ENCODE measurements around the gene AKAP7.

The AKAP7 gene

GRCh38 chr6:131134220-131134979 lies 867 bp upstream of the AKAP7 start:
- no peak for DNase-seq

- no peak for DNase-seq
Observed at GRCh38 chr6:131134980-131135243, 355 bp upstream of the AKAP7 start.

- no peak for DNase-seq
Observed at GRCh38 chr6:131136021-131136786, 937 bp downstream of the AKAP7 start.

GRCh38 chr6:131139599-131139998 lies 4.3 kb downstream of the AKAP7 start:
- DNase-seq: no peak

GRCh38 chr6:131143319-131143718 lies 8.1 kb downstream of the AKAP7 start:
- no peak for DNase-seq

- DNase-seq: no peak
Observed at GRCh38 chr6:131146865-131147264, 11.6 kb downstream of the AKAP7 start.

- DNase-seq: no peak
Observed at GRCh38 chr6:131156411-131156810, 21.1 kb downstream of the AKAP7 start.

GRCh38 chr6:131159578-131159977 lies 24.3 kb downstream of the AKAP7 start:
- no peak for DNase-seq

GRCh38 chr6:131160254-131160758 lies 25.0 kb downstream of the AKAP7 start:
- DNase-seq: no peak

GRCh38 chr6:131161987-131162386 lies 26.7 kb downstream of the AKAP7 start:
- no peak for DNase-seq

- DNase-seq: no peak
Observed at GRCh38 chr6:131163886-131164285, 28.6 kb downstream of the AKAP7 start.

- DNase-seq: no peak
Observed at GRCh38 chr6:131164506-131164905, 29.2 kb downstream of the AKAP7 start.

- DNase-seq: peak; percentile 27
Observed at GRCh38 chr6:131167773-131168172, 32.5 kb downstream of the AKAP7 start.

- no peak for DNase-seq
Observed at GRCh38 chr6:131169613-131170012, 34.3 kb downstream of the AKAP7 start.

- no peak for DNase-seq
Observed at GRCh38 chr6:131172222-131172621, 37.0 kb downstream of the AKAP7 start.

- no peak for DNase-seq
Observed at GRCh38 chr6:131173680-131174079, 38.4 kb downstream of the AKAP7 start.

GRCh38 chr6:131175564-131175963 lies 40.3 kb downstream of the AKAP7 start:
- no peak for DNase-seq

GRCh38 chr6:131177996-131178395 lies 42.7 kb downstream of the AKAP7 start:
- DNase-seq: no peak

GRCh38 chr6:131182991-131183425 lies 47.7 kb downstream of the AKAP7 start:
- DNase-seq: peak; percentile 66

GRCh38 chr6:131183427-131184095 lies 48.3 kb downstream of the AKAP7 start:
- DNase-seq: no peak

GRCh38 chr6:131191590-131191989 lies 56.3 kb downstream of the AKAP7 start:
- DNase-seq: no peak

- DNase-seq: no peak
Observed at GRCh38 chr6:131197716-131198115, 62.4 kb downstream of the AKAP7 start.

GRCh38 chr6:131199568-131200272 lies 64.5 kb downstream of the AKAP7 start:
- DNase-seq: peak; percentile 84

All from NCI-H82 (cell line).